GM19351 (cell line): ENCODE results near the gene ORM2.

Source experiments
- ATAC-seq: cut with Tn5 transposase; IDR thresholded peaks from one replicate; pipeline ENCODE4 v1.9.1; 2021; ENCODE audit warnings: mild to moderate bottlenecking, moderate library complexity; ENCODE audit not compliant: unreplicated experiment

Gene ORM2

DNA sequence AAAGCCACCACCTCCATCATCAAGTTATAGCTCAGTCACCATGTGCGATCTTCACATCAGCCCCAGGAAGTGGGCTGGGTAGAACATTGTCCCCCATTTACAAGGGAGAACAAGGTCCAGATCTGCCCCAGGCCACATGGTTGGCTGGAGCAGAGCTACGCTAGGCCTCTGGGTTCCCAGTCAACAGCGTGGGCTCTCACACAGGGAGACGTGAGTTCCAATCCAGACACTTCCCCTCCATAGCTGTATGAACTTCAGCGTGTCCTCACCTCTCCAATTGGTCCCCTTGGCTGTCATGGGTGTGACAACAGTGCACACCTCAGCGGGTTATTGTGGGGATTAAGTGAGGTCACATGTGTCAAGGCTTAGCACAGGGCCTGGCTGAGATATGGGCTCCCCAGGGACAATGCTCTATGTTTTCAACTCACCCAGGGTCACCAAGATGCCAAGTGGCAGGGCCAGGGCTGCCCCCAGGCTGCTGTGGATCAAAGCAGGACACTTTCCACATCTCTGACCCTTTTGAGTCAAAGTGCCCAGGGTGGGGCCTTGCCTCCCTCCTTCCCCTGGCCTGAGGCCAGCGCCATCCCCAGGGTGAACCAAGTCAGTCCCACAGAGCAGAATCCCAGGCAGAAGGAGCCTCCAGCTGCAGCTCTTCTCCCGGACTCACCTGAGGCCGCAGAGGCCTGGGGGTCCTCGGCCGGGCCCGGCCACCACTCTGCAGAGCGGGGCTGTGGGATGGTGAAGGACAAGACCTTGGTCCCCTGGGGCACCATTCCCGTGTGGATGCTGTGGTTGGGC, 38.3 kb downstream of the ORM2 start:
- ATAC-seq: no peak

DNA sequence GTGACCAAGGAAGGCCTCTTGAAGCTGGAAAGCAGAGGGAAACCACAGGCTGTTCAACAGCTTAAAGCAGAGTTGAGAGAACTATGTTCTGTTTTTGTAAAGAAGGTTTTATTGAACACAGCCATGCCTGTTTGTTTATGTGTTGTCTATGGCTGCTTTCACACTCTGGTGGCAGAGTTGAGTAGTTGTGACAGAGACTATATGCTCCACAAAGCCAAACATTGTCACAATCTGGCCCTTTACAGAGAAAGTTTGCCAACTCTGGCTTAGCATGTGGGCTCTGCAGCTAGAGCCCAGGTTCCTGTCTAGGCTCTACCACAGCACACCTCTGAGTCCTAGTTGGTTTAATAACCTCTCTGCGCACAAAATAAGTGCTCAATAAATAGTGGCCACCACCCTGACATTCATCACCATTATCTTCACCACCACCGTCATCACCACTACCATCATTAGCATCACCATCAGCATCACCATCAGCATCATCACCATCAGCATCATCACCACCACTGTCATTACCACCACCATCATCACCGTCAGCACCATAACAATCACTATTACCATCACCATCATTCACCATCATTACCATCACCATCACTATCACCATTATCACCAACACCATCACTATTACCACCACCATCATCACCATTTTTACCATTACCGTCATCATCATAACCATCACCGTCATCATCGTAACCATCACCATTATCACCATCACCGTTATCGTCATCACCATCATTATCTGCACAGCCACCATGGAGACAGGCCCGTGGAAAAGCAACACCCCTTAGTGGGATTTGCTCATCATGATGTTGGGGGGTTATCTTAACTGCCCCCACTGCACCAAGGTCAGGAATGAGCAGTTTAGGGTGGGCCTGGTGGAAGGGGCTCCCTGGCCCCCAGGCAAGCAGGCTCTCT, 39.8 kb downstream of the ORM2 start:
- no peak for ATAC-seq

DNA sequence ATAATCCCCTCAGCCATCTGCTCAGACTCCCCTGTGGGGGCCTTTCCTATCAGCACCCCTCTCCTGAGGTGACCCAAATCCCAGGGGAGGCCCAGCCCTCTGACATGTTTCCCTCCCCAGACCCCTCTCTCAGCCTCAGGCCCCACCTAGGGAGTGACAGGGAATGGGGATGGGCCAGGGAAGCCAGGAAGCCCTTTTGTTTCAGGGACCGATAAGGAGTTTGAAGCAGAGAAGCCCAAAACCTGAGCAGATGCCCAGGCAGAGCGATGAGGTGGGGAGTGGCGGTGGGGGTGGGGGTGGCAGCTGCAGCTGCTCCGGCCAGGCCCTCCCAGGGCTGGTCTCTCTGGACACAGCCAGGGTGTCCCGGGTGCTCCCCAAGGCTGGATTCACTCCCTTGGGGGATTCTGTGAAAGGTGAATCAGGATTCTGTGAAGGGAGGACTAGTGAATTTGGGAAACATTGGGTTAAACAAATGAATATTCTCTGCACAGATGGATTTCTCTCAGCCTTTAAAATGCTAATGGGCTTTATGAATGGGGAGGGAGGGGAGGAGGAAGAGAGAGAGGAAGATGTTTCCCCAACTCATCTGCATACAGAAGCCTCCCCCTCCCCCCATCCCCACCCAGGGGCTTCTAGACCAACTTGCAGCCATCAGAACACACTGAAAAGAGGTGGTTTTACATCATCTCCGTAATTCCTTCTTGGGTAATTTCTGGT, 40.7 kb downstream of the ORM2 start:
- no peak for ATAC-seq

DNA sequence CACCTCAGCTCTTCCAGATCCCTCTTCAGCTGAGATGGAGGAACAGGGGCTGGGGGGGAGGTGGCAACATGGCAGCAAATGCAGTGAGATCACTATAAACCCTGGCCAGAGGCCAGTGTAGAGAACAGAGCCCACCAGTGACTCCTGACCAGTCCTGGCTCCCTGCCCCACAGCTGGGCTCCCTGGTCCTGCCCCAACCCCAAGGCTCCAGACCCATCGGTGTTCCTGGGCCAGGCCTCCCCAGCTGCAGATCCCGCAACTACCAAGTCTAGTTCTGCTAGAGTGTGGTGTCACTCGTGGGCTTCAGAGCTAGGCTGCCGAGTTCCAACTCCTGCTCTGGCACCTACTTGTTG, 41.3 kb downstream of the ORM2 start:
- ATAC-seq: no peak

DNA sequence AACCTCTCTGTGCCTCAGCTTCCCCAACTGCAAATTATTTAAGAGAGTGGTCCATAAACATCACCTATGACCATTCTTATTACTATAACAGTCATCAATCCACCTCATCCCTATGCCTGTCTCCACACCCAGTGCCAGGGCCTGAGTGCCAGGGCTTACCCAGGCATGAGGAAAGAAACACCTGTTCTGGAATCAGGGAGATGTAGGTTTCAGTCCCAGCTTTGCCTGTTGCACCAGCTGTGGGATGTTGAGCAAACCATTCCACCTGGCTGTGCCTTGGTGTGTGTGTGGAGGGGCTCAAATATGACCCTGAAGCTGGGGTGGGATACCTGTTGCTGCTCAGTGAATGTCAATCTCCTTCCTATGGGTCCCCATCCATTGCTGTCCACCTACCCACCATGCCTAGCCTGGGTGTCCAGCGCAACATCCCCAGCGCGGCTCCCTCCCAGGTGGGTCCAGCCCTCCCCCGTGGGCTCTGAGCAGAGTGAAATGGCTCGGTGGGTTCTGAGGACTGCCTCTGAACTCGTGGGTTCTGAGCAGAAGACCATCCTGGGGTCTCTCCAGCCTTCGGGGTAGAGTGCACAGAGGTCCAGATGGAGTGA, 41.8 kb downstream of the ORM2 start:
- ATAC-seq: no peak

DNA sequence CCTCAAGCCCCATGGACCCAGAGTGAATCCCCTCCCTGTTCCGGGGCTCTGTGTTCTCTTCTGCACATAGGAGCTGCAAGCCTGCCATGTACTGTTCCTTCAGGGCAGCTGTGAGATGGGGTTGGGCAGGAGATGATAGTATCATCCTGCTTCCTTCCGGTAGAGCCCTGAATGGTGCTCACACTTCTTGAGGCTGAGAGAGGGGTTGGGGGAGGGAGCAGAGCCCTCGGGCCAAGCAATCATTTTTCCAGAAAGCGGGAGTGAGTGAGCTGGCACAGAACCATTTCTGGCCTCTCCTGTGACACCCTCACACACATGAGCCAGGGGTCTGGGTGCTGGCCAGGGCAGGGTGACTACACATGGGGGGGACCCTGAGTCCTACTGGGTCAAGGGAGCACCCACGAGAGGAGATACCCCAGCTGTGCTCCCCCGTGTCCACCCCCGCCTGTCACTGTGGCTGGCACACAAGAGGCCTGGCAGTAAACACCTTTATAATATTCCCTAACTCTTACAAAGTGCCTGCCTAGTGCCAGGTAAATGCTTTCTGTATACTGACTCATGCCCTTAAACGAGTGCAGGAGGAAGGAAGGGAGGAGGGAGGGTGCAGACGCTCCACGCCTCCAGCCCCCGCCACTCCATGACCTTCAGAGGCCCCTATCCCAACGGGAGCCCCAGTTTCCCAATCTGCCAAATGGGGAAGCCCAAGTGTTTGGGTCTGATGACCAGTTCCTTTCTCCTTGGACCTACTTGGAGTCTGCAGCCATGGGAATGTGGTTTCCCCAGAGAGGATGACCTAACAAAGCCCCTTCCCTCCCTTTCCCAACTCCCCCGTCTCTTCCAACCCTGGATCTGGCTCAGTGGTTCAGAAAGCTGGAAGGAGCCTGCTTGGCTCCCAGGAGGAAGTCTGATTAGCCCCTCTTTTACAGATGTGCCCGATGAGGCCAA, 42.6 kb downstream of the ORM2 start:
- peak; percentile 30 for ATAC-seq

DNA sequence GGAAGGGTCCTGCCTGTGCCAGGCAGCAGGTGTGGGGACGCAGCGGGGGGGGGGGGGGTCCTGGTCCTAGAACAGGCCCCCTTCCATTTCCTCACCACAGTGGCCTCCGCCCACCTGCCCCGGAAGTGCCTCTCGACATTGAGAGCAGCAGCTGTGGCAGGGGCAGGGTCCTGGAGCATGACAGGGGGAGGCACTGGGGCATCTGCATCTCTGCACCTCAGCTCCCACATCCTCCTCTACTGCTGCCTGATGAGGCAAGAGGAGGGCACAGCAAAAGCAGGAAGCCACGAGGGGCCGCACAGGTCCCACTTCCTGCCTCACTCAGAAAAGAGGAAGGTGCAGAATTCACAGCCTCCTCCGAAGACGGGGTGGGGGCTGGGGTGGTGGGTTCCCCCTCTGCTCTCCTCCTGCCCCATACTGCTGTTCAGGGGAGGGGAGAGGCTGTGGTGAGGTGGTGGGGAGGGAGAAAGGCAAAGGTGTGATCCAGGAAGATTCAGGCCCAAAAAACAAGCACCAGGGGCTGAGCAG, 43.3 kb downstream of the ORM2 start:
- peak; percentile 90 for ATAC-seq

DNA sequence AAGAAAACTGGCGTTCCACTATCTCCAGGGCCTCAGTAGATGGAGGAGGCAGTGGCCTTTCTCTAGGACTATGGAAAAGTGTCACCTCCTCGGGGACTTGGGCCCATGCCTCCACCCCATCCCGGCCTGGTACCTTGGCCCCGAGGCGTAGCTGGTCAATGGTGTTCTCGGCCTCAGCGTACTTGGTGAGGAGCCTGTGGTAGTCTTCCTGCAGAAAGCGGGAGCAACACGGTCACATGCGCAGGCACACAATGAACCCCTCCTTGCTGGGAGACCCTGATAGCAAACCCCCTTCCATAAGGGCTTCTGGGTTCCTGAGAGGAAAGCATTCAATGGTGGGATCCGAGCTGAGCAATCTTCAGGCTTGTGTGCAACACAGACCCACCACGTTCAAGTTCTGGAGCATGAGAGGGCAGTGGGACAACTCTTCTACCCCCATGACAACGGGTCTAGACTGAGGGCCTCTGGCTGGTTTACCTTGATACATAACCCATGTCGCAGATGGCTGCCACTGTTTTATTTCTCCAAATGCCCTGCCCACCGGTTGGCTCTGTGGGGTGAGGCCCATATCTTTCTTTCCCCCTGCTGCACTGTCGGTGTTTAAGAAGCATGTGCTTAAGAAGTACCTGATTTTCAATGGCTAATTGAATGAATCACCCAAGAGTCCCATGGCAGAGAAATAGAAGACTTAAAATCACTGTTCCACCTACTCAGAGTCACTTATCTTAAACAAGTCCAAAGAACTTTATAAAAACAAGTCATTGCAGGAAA, 44.5 kb downstream of the ORM2 start:
- no peak for ATAC-seq

DNA sequence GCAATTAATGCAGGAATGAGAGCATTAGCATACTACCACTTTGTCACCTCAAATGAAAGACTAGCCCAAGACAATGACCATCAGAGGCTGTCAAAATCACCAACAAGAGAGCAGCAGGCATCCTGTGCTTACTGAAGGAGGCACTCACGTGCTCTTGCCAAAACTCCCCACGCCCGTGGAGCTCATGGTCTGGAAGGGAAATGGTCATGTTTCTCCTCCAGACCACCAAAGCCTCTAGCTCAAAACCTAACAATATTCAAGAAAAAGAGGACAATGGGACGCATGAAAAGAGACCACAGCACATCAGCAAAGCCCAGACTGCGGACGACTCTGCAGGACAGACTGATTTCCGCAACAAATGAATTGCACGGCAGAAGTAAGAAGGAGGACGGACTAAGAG, 45.3 kb downstream of the ORM2 start:
- ATAC-seq: no peak

DNA sequence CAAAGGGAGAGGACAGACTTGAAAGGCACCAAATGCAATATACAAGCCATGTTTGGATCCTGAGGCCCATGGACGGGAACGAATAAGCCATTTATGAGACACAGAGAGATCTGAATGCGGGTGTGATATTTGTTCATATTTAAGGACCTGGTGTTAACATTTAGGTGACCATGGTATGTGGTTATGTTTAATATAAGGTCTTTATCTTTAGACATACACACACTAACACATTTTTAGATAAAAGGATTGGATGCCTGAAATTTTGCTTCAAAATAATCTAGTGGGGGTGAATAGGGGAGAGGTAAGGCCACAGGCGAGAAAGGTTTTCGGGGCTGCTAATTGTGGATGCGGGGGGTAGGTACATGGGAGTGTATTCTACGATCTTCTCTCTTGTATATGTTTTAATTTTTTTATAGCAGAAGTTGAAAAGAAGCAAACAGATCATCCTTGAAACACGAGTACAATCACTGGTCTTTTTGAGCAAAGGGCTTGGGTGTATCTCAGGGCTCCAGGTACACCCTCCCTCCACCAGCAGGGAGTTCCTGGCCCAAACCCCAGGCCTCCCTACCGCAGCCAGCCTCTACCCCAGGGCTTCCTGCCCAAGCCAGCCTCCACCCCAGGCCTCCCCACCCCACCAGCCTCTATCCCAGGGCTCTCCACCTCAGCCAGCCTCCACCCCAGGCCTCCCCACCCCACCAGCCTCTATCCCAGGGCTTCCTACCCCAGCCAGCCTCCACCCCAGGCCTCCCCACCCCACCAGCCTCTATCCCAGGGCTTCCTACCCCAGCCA, 45.9 kb downstream of the ORM2 start:
- ATAC-seq: no peak

DNA sequence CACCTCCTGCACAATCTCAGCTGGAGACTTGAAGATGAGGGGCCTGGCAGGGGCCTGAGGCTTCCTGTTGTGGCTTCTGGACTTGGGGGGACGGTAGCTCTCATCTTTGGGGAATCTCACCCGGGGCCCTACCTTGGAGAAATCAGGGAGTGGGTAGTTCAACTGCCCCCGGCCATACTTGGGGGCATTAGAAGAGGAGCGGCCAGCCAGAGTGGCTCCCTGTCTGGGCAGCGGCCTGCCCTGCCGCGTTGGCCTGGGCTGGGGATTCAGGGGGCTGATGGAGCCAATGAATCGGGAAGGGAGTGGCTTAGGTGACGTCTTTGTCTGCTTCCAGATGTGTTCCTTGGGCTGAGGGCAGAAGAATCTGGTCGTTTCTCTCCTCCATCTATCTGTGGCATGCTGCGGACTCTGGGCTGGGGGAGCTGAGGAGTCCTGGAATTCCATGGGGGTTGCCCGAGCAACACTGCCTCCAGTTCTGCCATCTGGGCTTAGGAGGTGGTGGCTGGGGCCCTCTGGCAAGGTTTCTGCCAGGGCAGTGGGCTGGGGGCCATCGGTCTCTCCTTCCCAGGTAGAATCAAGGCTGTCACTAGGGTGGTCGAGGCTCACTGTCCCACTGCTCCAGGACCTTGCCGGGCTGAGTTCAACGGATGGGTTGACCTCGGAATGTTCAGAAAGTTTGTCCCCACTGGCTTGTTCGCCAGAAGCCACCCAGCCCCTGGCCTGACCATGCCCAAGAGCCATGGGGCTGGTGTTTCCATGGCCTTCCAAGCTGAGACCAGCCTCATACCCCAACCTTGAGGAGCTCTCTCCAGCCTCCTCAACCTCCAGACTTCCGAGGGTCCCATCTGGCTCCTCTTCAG, 47.1 kb downstream of the ORM2 start:
- ATAC-seq: no peak

DNA sequence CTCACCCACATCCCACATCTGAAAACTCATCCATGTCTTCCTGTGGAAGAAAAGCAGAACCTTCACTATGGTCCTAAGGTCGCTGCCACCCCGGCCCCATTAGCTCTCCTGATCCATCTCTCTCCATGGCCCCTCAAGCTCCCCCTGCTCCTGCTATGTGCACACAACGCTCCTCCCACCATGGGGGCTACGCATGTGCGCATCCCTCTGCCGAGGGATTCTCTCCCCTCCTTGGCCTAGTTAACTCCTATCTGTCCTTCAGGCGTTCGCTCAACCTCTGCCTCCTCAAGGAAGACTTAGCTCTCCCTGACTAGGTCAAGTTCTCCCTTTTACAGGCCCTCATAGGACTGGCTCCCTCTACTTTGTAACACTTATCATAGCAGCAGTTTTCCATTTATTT, 48.3 kb downstream of the ORM2 start:
- no peak for ATAC-seq

DNA sequence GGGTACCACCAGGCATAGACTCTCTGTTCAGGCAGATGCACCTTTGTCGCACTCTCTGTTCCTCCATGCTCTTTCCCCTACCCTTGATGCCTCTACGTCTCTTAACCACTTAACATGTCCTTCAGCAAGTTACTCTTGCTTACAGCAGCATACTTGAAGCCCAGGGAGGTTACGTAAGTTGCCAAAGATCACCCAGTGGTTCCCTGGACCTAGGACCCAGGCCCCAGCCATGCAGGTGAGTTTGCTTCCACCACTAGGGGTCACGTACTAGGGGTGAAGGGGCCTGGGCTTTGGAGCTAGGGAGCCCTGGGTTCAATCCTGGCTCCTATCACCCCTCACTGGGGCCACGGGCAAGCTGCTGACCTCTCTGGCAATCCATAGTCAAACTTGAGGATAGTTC, 49.2 kb downstream of the ORM2 start:
- ATAC-seq: no peak
